ENCODE data around the gene SPANXB1. TPM values are rescaled to one million over a fixed set of nuclear protein-coding genes. Genes with fewer than 3 reads are reported as not detected.
"Not testable (repeated sequence)": the region's sequence is repeated elsewhere in the genome, so short reads cannot be mapped to it uniquely, and the experiment has no call there.

SPANXB1 gene
- not detected for total RNA-seq

GRCh38 chrX:141002568-141002967 lies at the start of gene SPANXB1:
Gene SPANXB1 (plus strand): TSS chrX:141002594. CDS start chrX:141002694, 100 bp downstream.
- not testable (repeated sequence) for H3K27me3 ChIP-seq (ENCODE audit: insufficient read depth, low read length); H3K4me1 ChIP-seq (ENCODE audit: insufficient read depth, low read length); H3K4me3 ChIP-seq (ENCODE audit: low read length); H3K9me3 ChIP-seq (ENCODE audit: low read depth, low read length)

- H3K4me1 ChIP-seq (ENCODE audit: insufficient read depth, low read length): no peaks in the 10 kb centered on the region
- no peaks in the 10 kb centered on the region for H3K9me3 ChIP-seq (ENCODE audit: low read depth, low read length)
- no peaks in the 10 kb centered on the region for H3K27me3 ChIP-seq (ENCODE audit: insufficient read depth, low read length)
- H3K4me3 ChIP-seq (ENCODE audit: low read length): no peak overlapping the region
These were observed 35.4 kb upstream of the SPANXB1 start for GRCh38 chrX:140967036-140967435.

- H3K9me3 ChIP-seq (ENCODE audit: low read depth, low read length): no peaks in the 10 kb centered on the region
- H3K4me1 ChIP-seq (ENCODE audit: insufficient read depth, low read length): no peaks in the 10 kb centered on the region
- no peaks in the 10 kb centered on the region for H3K27me3 ChIP-seq (ENCODE audit: insufficient read depth, low read length)
- H3K4me3 ChIP-seq (ENCODE audit: low read length): no peak overlapping the region
These were observed 31.1 kb upstream of the SPANXB1 start for GRCh38 chrX:140971099-140971795.

GRCh38 chrX:140975472-140975871 lies 26.9 kb upstream of the SPANXB1 start:
- Histone ChIP-seq H3K9me3 (ENCODE audit: low read depth, low read length) (no peaks in the 10 kb centered on the region), H3K4me1 (ENCODE audit: insufficient read depth, low read length) (no peaks in the 10 kb centered on the region), H3K27me3 (ENCODE audit: insufficient read depth, low read length) (no peaks in the 10 kb centered on the region), H3K4me3 (ENCODE audit: low read length) (no peak overlapping the region)

- no peaks in the 10 kb centered on the region for H3K4me1 ChIP-seq (ENCODE audit: insufficient read depth, low read length)
These were observed 22.1 kb upstream of the SPANXB1 start for GRCh38 chrX:140980271-140980670.

GRCh38 chrX:140983730-140984129 lies 18.7 kb upstream of the SPANXB1 start:
- no peaks in the 10 kb centered on the region for H3K4me1 ChIP-seq (ENCODE audit: insufficient read depth, low read length)
- H3K9me3 ChIP-seq (ENCODE audit: low read depth, low read length): no peaks in the 10 kb centered on the region
- no peaks in the 10 kb centered on the region for H3K27me3 ChIP-seq (ENCODE audit: insufficient read depth, low read length)
- no peak overlapping the region for H3K4me3 ChIP-seq (ENCODE audit: low read length)

More at GRCh38 chrX:140980271-140980670, 22.1 kb upstream of the SPANXB1 start:
- no peaks in the 10 kb centered on the region for H3K9me3 ChIP-seq (ENCODE audit: low read depth, low read length)
- H3K4me3 ChIP-seq (ENCODE audit: low read length): no peak overlapping the region
- no peaks in the 10 kb centered on the region for H3K27me3 ChIP-seq (ENCODE audit: insufficient read depth, low read length)

GRCh38 chrX:141005243-141005642 lies 2.8 kb downstream of the SPANXB1 start:
- not testable (repeated sequence) for H3K4me3 ChIP-seq (ENCODE audit: low read length); H3K9me3 ChIP-seq (ENCODE audit: low read depth, low read length); H3K27me3 ChIP-seq (ENCODE audit: insufficient read depth, low read length); H3K4me1 ChIP-seq (ENCODE audit: insufficient read depth, low read length)

GRCh38 chrX:141044246-141044645 lies 41.9 kb downstream of the SPANXB1 start:
- not testable (repeated sequence) for H3K27me3 ChIP-seq (ENCODE audit: insufficient read depth, low read length); H3K4me1 ChIP-seq (ENCODE audit: insufficient read depth, low read length); H3K9me3 ChIP-seq (ENCODE audit: low read depth, low read length); H3K4me3 ChIP-seq (ENCODE audit: low read length)

GRCh38 chrX:141049878-141050277 lies 47.5 kb downstream of the SPANXB1 start:
- H3K4me3 ChIP-seq (ENCODE audit: low read length); H3K4me1 ChIP-seq (ENCODE audit: insufficient read depth, low read length); H3K9me3 ChIP-seq (ENCODE audit: low read depth, low read length); H3K27me3 ChIP-seq (ENCODE audit: insufficient read depth, low read length): not testable (repeated sequence)

- not testable (repeated sequence) for H3K9me3 ChIP-seq (ENCODE audit: low read depth, low read length); H3K4me3 ChIP-seq (ENCODE audit: low read length); H3K27me3 ChIP-seq (ENCODE audit: insufficient read depth, low read length)
These were observed 49.7 kb downstream of the SPANXB1 start for GRCh38 chrX:141052098-141052497.

More at GRCh38 chrX:141052098-141052497, 49.7 kb downstream of the SPANXB1 start:
- H3K4me1 ChIP-seq (ENCODE audit: insufficient read depth, low read length): not testable (repeated sequence)

Other genes with a start within 250 kb of the SPANXB1 start
- gene LDOC1, start 174.5 kb downstream of the SPANXB1 start, total RNA-seq: 1.5 TPM
- gene SPANXC, start 239.9 kb downstream of the SPANXB1 start, total RNA-seq: not detected

Data from mononuclear cell (primary cell).